ENCODE measurements around the gene CCDC28A.

- TF ChIP-seq SRF (IDR thresholded peaks at IDR 0.05; ENCODE audit: low read depth), result no peak
- TF ChIP-seq CTCF (IDR thresholded peaks at IDR 0.05 in 2 of 3, conservative IDR thresholded peaks at IDR 0.05 in 1 of 3; ENCODE audit: borderline replicate concordance in 1 of 3, insufficient read depth in 1 of 3, low read depth in 2 of 3, low read length in 2 of 3), result no peak
Measured at GRCh38 chr6:138833816-138834539, 60.4 kb downstream of the CCDC28A start.

Data from HCT116 (cell line).